Ascending aorta (tissue), 2 donors: ENCODE data around the gene ROR1. TPM values are rescaled to one million over a fixed set of nuclear protein-coding genes. Genes with fewer than 3 reads are reported as not detected.

Source experiments
- DNase-seq, 2 donors: peaks; one replicate each; pipeline ENCODE4 v3.0.0-alpha.2; 2019; ENCODE audit warnings: low spot score in 2 of 2
- H3K27ac ChIP-seq, 2 donors: fragments of 200-600 bp; sonication (generic); one replicate each; pipeline ENCODE4 v1.5.1; 2016 to 2017; ENCODE audit warnings: mild to moderate bottlenecking in 1 of 2
- H3K27me3 ChIP-seq: fragments of 200-600 bp; sonication (generic); one replicate; pipeline ENCODE4 v1.5.1; 2017
- H3K36me3 ChIP-seq, 2 donors: fragments of 200-600 bp; sonication (generic); one replicate each; pipeline ENCODE4 v1.5.1; 2016
- H3K4me1 ChIP-seq, 2 donors: fragments of 200-600 bp; sonication (generic); one replicate each; pipeline ENCODE4 v1.5.1; 2016 to 2017; ENCODE audit warnings: mild to moderate bottlenecking in 1 of 2
- H3K4me3 ChIP-seq, 2 donors: fragments of 200-600 bp; sonication (generic); one replicate each; pipeline ENCODE4 v1.5.1; 2016 to 2017; ENCODE audit warnings: mild to moderate bottlenecking in 1 of 2
- H3K9me3 ChIP-seq, 2 donors: fragments of 200-600 bp; sonication (generic); one replicate each; pipeline ENCODE4 v1.5.1; 2016
- intact Hi-C: fragments of 100-400 bp; cut with DNase I; formaldehyde crosslinking; loops from one replicate; pipeline ENCODE4 v1.15.1; 2023
- total RNA-seq: library from RNA; depleted of rRNA; stranded (reverse); fragments of >200 nt; gene quantifications from one replicate; pipeline ENCODE4 v1.1.0, GENCODE V29; 2016
- TF ChIP-seq, protein P1 (sequence below), 3 experiments: fragments of 200-600 bp in 2 of 3; fragments of 450-650 bp in 1 of 3; sonication (generic) in 2 of 3; IDR thresholded peaks; one replicate each; pipeline ENCODE4 v1.5.1; 2016 to 2019; ENCODE audit warnings: antibody characterized with exemption in 3 of 3, mild to moderate bottlenecking in 1 of 3, moderate library complexity in 1 of 3

The ROR1 gene
- total RNA-seq, 1 donor from 2014 or later, result 115 TPM

DNA sequence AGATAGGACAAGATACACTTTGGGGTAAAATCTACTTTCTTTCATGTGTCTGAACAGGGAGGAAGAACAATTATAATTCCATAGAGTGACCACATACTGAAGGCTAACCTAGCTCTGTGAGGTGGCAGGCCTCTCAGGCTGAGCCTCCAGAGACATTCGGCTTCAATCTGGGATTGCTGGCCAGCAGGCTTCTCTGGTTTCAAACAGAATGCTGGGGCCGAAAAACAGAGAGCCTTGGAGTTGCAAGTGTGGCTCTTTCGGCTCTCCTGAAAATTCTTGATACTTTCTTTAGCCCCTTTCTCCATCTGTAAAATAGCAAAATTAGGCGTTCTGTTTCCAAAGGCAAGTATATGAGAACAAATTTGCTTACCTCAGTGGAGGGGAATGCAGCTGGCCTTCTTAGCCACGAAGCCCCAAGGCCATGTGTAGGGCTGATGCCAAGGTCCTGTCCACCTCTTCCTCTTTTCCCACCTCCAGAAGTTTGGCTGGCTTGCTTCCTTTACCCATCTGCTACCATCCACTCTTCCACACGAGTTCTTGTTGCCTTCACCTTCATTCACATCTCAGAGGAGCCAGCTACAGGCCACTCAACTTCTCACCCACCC lies 399.6 kb downstream of the ROR1 start:
- no peak for DNase-seq
- peaks cover 5 to 23% of the 10 kb centered on the region in 2 donors for H3K36me3 ChIP-seq
- H3K4me1 ChIP-seq, result peaks cover 11 to 14% of the 10 kb centered on the region in 2 donors
- intact Hi-C loops, result no loop called here
- H3K27ac ChIP-seq, result peak overlapping the region; percentile 75 to 80
- H3K27me3 ChIP-seq, result no peaks in the 10 kb centered on the region
- H3K9me3 ChIP-seq, result no peaks in the 10 kb centered on the region
- H3K4me3 ChIP-seq, result no peak overlapping the region
- TF ChIP-seq, protein P1, sequence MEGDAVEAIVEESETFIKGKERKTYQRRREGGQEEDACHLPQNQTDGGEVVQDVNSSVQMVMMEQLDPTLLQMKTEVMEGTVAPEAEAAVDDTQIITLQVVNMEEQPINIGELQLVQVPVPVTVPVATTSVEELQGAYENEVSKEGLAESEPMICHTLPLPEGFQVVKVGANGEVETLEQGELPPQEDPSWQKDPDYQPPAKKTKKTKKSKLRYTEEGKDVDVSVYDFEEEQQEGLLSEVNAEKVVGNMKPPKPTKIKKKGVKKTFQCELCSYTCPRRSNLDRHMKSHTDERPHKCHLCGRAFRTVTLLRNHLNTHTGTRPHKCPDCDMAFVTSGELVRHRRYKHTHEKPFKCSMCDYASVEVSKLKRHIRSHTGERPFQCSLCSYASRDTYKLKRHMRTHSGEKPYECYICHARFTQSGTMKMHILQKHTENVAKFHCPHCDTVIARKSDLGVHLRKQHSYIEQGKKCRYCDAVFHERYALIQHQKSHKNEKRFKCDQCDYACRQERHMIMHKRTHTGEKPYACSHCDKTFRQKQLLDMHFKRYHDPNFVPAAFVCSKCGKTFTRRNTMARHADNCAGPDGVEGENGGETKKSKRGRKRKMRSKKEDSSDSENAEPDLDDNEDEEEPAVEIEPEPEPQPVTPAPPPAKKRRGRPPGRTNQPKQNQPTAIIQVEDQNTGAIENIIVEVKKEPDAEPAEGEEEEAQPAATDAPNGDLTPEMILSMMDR (IDR thresholded peaks at IDR 0.05), result no peak

DNA sequence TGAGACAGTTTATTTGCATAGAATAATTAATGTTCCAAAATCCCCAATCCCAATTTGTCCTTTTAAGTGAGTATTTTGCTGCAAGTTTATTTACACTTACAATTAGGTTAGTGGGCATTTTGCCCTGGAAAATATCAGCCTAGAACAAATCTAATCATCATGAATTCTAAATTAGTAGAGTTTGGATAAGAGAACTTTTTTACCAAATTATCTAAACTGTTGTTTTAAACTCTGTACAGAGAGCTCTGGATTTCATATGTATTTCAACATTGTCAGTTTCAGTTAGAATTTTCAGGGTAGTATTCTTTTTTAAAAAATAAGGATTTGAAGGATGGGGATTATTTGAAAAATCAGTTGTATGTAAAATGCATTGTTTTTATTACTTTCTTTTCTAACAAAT lies 401.8 kb downstream of the ROR1 start:
- Histone ChIP-seq H3K4me3 (no peak overlapping the region), H3K36me3 (peaks cover 7 to 24% of the 10 kb centered on the region in 2 donors), H3K27ac (no peak overlapping the region), H3K27me3 (no peaks in the 10 kb centered on the region), H3K9me3 (no peaks in the 10 kb centered on the region), H3K4me1 (peaks cover 11 to 14% of the 10 kb centered on the region in 2 donors)
- TF ChIP-seq, protein P1 (IDR thresholded peaks at IDR 0.05), result no peak
- no peak for DNase-seq
- intact Hi-C loops, result no loop called here

DNA sequence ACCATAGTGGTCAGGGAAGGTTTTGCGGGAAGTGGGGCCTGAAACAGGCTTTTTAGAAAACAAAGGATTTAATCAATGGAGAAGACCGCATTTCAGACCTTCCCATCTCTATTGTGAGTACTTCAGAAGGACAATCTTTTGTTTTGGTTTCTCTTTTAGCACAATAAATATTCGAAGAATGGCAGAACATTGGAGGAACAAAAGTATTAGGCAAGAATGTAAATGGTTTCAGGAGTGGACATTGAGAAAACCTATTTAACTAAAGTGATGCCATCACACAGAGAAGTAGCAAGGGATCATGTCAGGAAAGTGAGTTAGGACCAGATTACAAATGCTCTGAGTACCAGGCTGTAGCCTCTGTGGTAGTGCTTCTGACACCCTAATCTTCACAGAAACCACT lies 402.8 kb downstream of the ROR1 start:
- intact Hi-C loops, result no loop called here
- no peak overlapping the region for H3K4me3 ChIP-seq
- TF ChIP-seq, protein P1 (IDR thresholded peaks at IDR 0.05), result no peak

DNA sequence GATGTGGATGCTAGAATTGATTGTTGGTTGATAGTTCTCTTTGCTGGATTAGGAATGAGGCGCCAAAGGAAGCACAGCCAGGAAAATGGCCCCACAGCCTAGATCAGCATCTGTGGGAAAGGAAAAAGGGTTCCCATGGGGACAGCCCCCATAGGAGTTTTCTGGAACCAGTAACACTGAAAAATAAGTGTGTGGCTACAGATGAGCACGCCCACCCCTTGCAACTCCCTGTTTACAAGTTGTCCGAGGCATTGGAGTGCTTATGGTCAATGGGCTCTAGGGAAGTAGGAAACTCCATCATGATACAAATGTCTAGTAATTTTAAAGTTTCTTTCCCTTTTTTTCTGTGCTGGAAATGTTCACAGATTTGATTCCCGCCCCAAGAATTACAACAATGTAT lies 405.8 kb downstream of the ROR1 start:
- Histone ChIP-seq H3K4me3 (no peak overlapping the region), H3K4me1 (no peaks in the 10 kb centered on the region), H3K9me3 (no peaks in the 10 kb centered on the region), H3K36me3 (peaks cover 7 to 24% of the 10 kb centered on the region in 2 donors), H3K27me3 (no peaks in the 10 kb centered on the region), H3K27ac (no peak overlapping the region)
- no peak for DNase-seq
- TF ChIP-seq, protein P1 (IDR thresholded peaks at IDR 0.05), result no peak
- intact Hi-C loops, result no loop called here

More for the DNA sequence above, 402.8 kb downstream of the ROR1 start:
- H3K27me3 ChIP-seq, result no peaks in the 10 kb centered on the region
- no peaks in the 10 kb centered on the region for H3K9me3 ChIP-seq
- peaks cover 11% of the 10 kb centered on the region in 2 donors for H3K4me1 ChIP-seq
- peaks cover 7 to 24% of the 10 kb centered on the region in 2 donors for H3K36me3 ChIP-seq
- DNase-seq, result no peak
- H3K27ac ChIP-seq, result no peak overlapping the region

DNA sequence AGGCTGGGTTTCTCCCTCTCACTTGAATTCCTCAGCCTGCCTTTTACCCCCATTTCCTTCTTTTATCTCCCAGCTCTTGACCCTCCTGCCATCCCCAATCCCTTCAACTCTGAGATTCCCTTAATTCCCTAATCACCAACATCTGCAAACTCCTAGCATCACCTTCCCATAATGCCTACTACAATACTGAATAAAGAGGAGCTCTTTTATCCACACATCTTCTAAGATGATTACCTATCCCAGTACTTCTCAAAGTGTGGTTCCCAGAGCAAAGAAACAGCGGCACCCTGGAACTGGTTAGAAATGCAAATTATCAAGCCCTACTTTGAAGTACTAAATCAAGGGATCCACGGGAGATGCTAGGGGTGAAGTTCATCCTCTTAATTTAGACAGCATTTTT lies 408.4 kb downstream of the ROR1 start:
- no peak for DNase-seq
- Histone ChIP-seq H3K27ac (no peak overlapping the region), H3K9me3 (no peaks in the 10 kb centered on the region), H3K4me3 (no peak overlapping the region), H3K27me3 (no peaks in the 10 kb centered on the region), H3K36me3 (peaks cover 7 to 17% of the 10 kb centered on the region in 2 donors), H3K4me1 (no peaks in the 10 kb centered on the region)
- TF ChIP-seq, protein P1 (IDR thresholded peaks at IDR 0.05), result no peak
- intact Hi-C loops, result no loop called here
